Right cardiac atrium (tissue), 5 donors: Measurements from ENCODE around the gene CD19. TPM values are rescaled to one million over a fixed set of nuclear protein-coding genes. Genes with fewer than 3 reads are reported as not detected.

Experiments
- ATAC-seq, 2 donors: fragments of 200-7000 bp; cut with Tn5 transposase; one replicate each; pipeline versions ENCODE4 v1.8.0 to v1.9.1; 2020; ENCODE audit warnings: moderate library complexity in 2 of 2, mild to moderate bottlenecking in 1 of 2
- DNase-seq, 3 donors: peaks; one replicate each; pipeline ENCODE4 v3.0.0-alpha.2; 2020
- H3K27ac ChIP-seq: one replicate; pipeline ENCODE4 v1.5.1; 2013; ENCODE audit warnings: mild to moderate bottlenecking, low read length, control low read depth, moderate library complexity
- H3K27me3 ChIP-seq: one replicate; pipeline ENCODE4 v1.6.1; 2013; ENCODE audit not compliant: control insufficient read depth, insufficient read depth
- H3K4me1 ChIP-seq: one replicate; pipeline ENCODE4 v1.6.1; 2013; ENCODE audit warnings: low read length; ENCODE audit not compliant: control insufficient read depth, insufficient read depth
- H3K4me3 ChIP-seq: one replicate; pipeline ENCODE4 v1.5.1; 2013; ENCODE audit warnings: low read length, control low read depth
- H3K9me3 ChIP-seq: one replicate; pipeline ENCODE4 v1.6.1; 2013; ENCODE audit warnings: low read length; ENCODE audit not compliant: control insufficient read depth
- WGBS: extraction: QIAGEN DNeasy Blood & Tissue Kit; methylation state at CpG from one replicate; pipeline ENCODE4 v1.1.7; 2013; 5-methylcytosine and 5-hydroxymethylcytosine counted together
- intact Hi-C, 4 donors: fragments of 100-400 bp; cut with DNase I; formaldehyde crosslinking; loops; one replicate each; pipeline versions ENCODE4 v1.11.0 to v1.14.0; 2022 to 2023
- polyA plus RNA-seq: library from polyadenylated mRNA; stranded (reverse); fragments of 200-250 nt; gene quantifications from one replicate; pipeline ENCODE4 v1.2.3, GENCODE V29; 2013
- total RNA-seq, 4 donors: library from RNA; stranded (reverse); fragmentation: NEBNext Ultra II Directional; extraction: Animal tissue kit (Norgen Biotek cat#: 25700); gene quantifications; one replicate each; pipeline ENCODE4 v1.2.1, GENCODE V29; 2021
- donor health status: healthy with polysubstance abuse.
- donor health status: DM: no; HTN: yes; CAD: no.
- donor health status: DM: no; HTN: no; CAD: no.
- donor health status: DM: no; HTN: yes; CAD: no; lungs with severe emphysema.
- donor health status: DM: yes; HTN: yes; CAD: no.

Gene CD19
- total and polyA plus RNA-seq, 5 donors: 0.12 to 0.25 (median 0.20) TPM; not detected in 2

DNA sequence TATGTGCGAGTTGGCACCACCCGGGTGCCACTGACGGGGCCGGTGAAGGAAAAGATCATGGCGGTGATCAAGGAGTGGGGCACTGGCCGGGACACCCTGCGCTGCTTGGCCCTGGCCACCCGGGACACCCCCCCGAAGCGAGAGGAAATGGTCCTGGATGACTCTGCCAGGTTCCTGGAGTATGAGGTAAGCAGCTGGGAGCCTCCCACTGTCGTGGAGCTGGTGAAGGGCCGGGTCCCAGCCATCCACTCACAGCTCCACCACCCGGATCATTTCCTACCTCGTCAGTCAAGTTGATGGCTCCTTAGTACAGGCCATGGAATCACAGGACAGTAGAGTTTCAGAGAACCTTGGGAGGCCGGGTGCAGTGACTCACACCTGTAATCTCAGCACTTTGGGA lies 33.5 kb upstream of the CD19 start:
- H3K4me3 ChIP-seq: no peak overlapping the region
- no peaks in the 10 kb centered on the region for H3K9me3 ChIP-seq
- no peak overlapping the region for H3K27ac ChIP-seq
- intact Hi-C loops: no loop called here
- no peaks in the 10 kb centered on the region for H3K27me3 ChIP-seq
- no peak for DNase-seq
- ATAC-seq: no peak
- 83% methylated on average over 15 of the region's 15 CpGs for WGBS
- no peaks in the 10 kb centered on the region for H3K4me1 ChIP-seq

DNA sequence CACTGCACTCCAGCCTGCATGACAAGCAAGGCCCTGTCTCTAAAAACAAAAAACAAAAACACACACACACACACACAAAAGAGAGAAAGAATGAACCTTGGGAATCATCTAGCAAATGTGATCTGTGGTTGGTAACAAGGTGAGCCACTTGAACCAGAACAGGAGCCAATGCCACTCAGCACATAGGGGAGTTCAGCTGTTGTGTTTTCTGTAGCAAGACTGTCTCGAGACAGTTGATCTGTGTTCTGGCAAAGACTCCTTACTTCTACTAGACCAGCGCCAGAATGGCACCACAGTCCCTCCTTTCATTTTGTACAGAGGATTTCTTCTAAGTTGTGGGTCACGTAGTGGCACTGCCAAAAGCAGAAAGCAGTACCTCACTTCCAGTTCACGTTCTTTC lies 32.8 kb upstream of the CD19 start:
- ATAC-seq (no peak), DNase-seq (no peak)
- WGBS: 88% methylated on average over 4 of the region's 4 CpGs
- no peak overlapping the region for H3K27ac ChIP-seq
- H3K4me1 ChIP-seq: no peaks in the 10 kb centered on the region
- H3K4me3 ChIP-seq: no peak overlapping the region
- intact Hi-C loops: no loop called here
- H3K27me3 ChIP-seq: no peaks in the 10 kb centered on the region
- H3K9me3 ChIP-seq: no peaks in the 10 kb centered on the region

DNA sequence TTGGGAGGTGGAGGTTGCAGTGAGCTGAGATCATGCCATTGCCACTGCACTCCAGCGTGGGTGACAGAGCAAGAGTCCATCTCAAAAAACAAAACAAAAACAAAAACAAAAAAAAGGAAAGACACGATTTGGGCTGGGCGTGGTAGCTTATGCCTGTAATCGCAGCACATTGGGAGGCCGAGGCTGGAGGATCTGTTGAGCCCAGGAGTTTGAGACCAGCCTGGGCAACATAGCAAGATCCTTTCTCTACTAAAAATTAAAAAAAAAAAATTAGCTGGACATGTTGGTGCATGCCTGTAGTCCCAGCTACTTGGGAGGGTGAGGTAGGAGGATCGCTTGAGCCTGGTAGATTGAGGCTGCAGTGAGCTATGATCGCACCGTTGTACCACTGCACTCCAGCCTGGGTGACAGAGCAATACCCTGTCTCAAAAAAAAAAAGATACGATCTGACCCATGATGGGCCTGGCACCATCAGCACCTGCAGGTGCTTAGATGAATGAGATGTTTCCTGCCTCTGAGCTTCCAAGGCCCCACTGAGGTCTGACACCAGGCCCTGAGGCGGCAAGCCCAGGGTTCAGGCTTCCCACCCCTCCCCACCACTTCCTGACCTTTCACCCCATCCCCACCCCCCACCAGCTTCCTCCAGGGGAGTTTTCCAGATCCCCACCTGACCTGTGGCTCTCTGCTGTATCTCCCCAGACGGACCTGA lies 31.7 kb upstream of the CD19 start:
- Histone ChIP-seq H3K4me3 (no peak overlapping the region), H3K27me3 (no peaks in the 10 kb centered on the region), H3K4me1 (no peaks in the 10 kb centered on the region), H3K27ac (no peak overlapping the region), H3K9me3 (no peaks in the 10 kb centered on the region)
- DNase-seq (no peak), ATAC-seq (no peak)
- intact Hi-C loops: no loop called here
- 90% methylated on average over 11 of the region's 11 CpGs for WGBS

DNA sequence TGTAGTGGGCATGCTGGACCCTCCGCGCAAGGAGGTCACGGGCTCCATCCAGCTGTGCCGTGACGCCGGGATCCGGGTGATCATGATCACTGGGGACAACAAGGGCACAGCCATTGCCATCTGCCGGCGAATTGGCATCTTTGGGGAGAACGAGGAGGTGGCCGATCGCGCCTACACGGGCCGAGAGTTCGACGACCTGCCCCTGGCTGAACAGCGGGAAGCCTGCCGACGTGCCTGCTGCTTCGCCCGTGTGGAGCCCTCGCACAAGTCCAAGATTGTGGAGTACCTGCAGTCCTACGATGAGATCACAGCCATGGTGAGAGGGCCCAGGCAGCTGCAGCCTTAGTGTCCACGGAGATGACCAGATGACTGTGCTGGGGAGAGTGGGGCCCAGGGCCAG lies 31.2 kb upstream of the CD19 start:
- intact Hi-C loops: no loop called here
- no peaks in the 10 kb centered on the region for H3K27me3 ChIP-seq
- WGBS: 92% methylated on average over 25 of the region's 25 CpGs
- DNase-seq (no peak), ATAC-seq (no peak)
- no peaks in the 10 kb centered on the region for H3K4me1 ChIP-seq
- H3K9me3 ChIP-seq: no peaks in the 10 kb centered on the region
- H3K27ac ChIP-seq: no peak overlapping the region
- H3K4me3 ChIP-seq: no peak overlapping the region

DNA sequence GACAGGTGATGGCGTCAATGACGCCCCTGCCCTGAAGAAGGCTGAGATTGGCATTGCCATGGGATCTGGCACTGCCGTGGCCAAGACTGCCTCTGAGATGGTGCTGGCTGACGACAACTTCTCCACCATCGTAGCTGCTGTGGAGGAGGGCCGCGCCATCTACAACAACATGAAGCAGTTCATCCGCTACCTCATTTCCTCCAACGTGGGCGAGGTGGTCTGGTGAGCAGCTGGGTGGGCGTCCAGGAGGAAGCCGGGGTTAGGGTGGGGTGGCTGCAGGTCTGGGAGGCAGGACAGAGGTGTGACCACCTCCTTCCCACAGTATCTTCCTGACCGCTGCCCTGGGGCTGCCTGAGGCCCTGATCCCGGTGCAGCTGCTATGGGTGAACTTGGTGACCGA lies 29.9 kb upstream of the CD19 start:
- intact Hi-C loops: no loop called here
- no peaks in the 10 kb centered on the region for H3K27me3 ChIP-seq
- H3K9me3 ChIP-seq: no peaks in the 10 kb centered on the region
- ATAC-seq (no peak), DNase-seq (no peak)
- WGBS: 80% methylated on average over 15 of the region's 15 CpGs
- no peak overlapping the region for H3K4me3 ChIP-seq
- no peaks in the 10 kb centered on the region for H3K4me1 ChIP-seq
- H3K27ac ChIP-seq: no peak overlapping the region

DNA sequence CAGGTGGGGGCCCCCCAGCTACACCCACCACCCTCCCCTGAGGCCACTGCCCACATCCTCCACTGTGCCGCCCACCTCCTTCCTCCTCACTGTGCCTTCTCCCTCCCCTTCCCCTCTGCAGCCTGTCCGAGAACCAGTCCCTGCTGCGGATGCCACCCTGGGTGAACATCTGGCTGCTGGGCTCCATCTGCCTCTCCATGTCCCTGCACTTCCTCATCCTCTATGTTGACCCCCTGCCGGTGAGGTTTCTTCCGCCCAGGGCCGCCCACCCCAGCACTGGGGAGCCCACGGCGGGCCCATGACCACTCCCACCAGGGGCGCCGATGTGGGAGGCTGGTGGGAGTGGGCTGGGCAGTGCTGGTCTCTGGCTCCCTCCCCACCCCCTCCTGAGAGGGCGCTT lies 28.9 kb upstream of the CD19 start:
- intact Hi-C loops: no loop called here
- Histone ChIP-seq H3K4me1 (no peaks in the 10 kb centered on the region), H3K27ac (no peak overlapping the region), H3K4me3 (no peak overlapping the region), H3K9me3 (no peaks in the 10 kb centered on the region), H3K27me3 (no peaks in the 10 kb centered on the region)
- no peak for DNase-seq
- peak in 1 of 2 donors; percentile 17 for ATAC-seq
- WGBS: 57% methylated on average over 11 of the region's 11 CpGs

DNA sequence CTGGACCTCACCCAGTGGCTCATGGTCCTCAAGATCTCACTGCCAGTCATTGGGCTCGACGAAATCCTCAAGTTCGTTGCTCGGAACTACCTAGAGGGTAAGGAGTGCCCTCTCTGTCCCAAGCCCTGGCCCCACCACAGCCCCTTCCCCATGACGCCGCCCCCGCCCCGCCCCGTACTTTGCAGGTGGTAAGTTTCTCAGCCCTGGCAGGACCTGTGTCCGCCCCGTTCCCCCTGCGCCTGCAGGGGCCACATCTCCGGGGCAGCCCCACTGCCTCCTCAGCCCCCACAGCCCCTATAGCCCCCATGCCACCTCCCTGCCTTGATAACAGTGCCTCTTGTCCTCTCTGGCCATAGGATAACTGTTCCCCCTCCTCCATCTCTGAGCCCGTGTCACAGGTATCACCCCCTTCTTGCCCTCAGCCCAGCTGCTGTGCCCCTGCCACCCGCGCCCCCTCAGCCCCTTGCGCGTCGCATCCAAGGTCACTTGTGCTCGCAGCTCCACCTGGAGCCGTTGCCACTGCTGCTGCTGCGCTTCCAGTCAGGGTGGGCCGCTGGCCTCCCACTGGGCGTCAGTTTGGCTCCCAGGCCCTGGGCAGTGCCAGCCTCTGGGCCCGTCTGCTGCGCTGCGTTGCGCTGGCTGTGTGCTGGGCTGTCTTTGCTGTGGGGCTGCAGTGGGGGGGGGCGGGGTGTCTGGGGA lies 28.3 kb upstream of the CD19 start:
- Histone ChIP-seq H3K27me3 (no peaks in the 10 kb centered on the region), H3K9me3 (no peaks in the 10 kb centered on the region), H3K4me1 (no peaks in the 10 kb centered on the region), H3K4me3 (no peak overlapping the region), H3K27ac (no peak overlapping the region)
- intact Hi-C loops: no loop called here
- ATAC-seq (peak in 1 of 2 donors; percentile 10), DNase-seq (no peak)
- WGBS: 86% methylated on average over 29 of the region's 29 CpGs

DNA sequence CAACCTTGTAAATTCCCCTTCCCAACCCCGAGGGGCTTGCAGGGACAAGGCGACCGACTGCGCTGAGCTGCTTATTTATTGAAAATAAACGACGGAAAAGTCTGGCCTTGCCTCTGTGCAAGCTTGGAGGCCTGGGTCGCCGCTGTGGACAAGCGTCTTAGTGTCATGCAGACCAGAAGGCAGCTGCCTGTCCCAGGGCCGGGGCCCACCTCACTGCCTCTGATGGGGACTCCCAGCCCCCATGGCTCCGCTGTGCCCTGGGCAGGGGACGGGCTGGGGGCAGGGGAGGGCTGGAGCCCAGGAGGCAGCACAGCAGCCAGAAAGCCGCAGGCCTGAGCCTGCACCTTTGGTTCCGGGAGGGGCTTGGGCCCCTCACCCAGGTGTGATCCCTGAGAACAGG lies 27.4 kb upstream of the CD19 start:
- no peaks in the 10 kb centered on the region for H3K4me1 ChIP-seq
- 86% methylated on average over 14 of the region's 14 CpGs for WGBS
- no peak overlapping the region for H3K4me3 ChIP-seq
- intact Hi-C loops: no loop called here
- H3K27ac ChIP-seq: no peak overlapping the region
- no peak for DNase-seq
- H3K9me3 ChIP-seq: no peaks in the 10 kb centered on the region
- no peak for ATAC-seq
- no peaks in the 10 kb centered on the region for H3K27me3 ChIP-seq

DNA sequence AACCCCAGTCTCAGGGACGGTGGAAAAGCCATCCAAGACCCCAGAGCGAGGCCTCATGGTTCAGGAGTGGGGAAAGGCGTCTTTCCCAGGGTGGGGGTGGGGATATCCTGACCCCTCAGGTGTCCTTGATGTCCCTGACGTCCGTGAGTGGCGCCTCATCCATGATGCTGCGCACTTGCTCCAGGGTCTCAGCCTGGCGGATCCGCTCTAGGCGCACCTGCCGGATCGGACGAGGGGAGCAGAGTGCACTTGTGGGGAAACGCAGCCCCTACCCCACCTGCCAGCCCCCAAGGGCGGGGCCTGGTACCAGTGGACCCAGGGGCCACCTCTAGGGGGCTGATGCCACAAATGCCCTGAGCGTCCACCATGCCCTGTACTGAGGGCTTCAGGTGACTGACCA lies 26.9 kb upstream of the CD19 start:
- Histone ChIP-seq H3K27me3 (no peaks in the 10 kb centered on the region), H3K9me3 (no peaks in the 10 kb centered on the region), H3K27ac (no peak overlapping the region), H3K4me1 (no peaks in the 10 kb centered on the region), H3K4me3 (no peak overlapping the region)
- ATAC-seq (peak in 1 of 2 donors; percentile 5), DNase-seq (no peak)
- WGBS: 96% methylated on average over 16 of the region's 16 CpGs
- intact Hi-C loops: no loop called here

DNA sequence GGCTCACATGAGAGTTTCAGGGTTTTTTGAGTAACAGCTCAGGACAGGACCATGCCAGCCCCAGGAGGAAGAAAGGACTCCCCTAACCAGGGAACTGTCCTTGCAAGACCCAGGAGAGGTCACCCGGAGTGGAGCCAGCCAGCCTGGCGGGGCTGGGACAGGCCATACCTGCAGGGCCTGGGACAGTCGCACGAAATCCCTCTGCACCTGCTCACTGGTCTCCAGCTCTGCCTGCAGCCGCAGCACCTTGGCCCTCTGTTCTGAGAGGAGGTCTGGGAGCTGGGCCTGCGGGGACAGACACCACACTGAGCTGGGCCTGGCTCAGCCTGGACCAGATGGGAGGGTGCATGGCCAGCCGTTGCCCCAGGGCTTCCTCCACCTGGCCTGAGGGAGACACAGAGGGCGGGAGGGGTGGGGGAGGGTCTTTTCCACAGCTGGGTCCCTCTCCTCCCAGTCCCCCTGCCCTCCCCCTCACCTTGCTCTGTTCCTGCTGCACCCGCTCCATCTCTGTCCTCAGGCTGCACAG lies 26.5 kb upstream of the CD19 start:
- no peak overlapping the region for H3K27ac ChIP-seq
- no peak overlapping the region for H3K4me3 ChIP-seq
- H3K27me3 ChIP-seq: no peaks in the 10 kb centered on the region
- ATAC-seq: peak in 1 of 2 donors; percentile 5
- WGBS: 88% methylated on average over 9 of the region's 9 CpGs
- H3K9me3 ChIP-seq: no peaks in the 10 kb centered on the region
- DNase-seq: no peak
- H3K4me1 ChIP-seq: no peaks in the 10 kb centered on the region
- intact Hi-C loops: no loop called here

DNA sequence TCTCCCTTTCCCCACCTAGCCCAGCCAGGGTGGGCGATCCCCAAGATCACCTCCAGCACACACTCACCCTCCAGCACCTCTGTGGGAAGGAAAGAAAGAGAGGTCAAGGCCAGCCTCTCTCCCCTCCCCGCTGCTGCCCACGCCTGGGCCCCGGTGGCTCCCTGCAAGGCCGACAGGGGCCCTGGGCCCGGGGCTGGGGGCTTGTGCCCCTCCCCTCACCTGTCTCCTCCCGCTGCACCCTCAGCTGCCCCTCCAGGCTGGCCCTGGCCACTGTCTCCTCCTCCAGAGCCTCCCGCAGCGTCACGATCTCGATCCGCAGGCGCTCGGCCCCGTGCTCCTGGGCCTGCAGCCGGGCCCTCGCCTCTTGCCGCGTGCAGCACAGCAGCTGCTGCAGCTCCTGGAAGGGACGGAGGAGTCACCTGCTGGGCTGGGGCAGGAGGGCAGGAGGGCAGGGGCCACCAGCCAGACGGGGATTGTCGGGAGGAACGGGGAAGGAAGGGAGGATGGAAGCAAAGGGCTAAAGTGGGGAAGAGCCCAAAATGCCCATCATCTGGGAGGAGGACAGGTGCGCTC lies 25.9 kb upstream of the CD19 start:
- peak in 1 of 2 donors; percentile 12 for ATAC-seq
- intact Hi-C loops: no loop called here
- no peak overlapping the region for H3K27ac ChIP-seq

More for the DNA sequence above, 25.9 kb upstream of the CD19 start:
- Histone ChIP-seq H3K9me3 (no peaks in the 10 kb centered on the region), H3K27me3 (no peaks in the 10 kb centered on the region), H3K4me3 (no peak overlapping the region), H3K4me1 (no peaks in the 10 kb centered on the region)
- WGBS: 81% methylated on average over 24 of the region's 24 CpGs
- no peak for DNase-seq
